Tibial nerve (tissue), 3 donors: ENCODE results near the gene GFRA4.

Source experiments
- POLR2A ChIP-seq, 2 donors: fragments of 450-650 bp; IDR thresholded peaks; one replicate each; pipeline ENCODE4 v1.6.1; 2017; ENCODE audit warnings: antibody characterized with exemption in 2 of 2, mild to moderate bottlenecking in 2 of 2, moderate library complexity in 2 of 2
- TF ChIP-seq, protein P1 (sequence below), 5 experiments: fragments of 200-600 bp in 3 of 5; fragments of 450-650 bp in 2 of 5; sonication (generic) in 3 of 5; IDR thresholded peaks; one replicate each; pipeline ENCODE4 v1.5.1; 2016 to 2019; ENCODE audit warnings: antibody characterized with exemption in 5 of 5, mild to moderate bottlenecking in 3 of 5, moderate library complexity in 2 of 5

DNA sequence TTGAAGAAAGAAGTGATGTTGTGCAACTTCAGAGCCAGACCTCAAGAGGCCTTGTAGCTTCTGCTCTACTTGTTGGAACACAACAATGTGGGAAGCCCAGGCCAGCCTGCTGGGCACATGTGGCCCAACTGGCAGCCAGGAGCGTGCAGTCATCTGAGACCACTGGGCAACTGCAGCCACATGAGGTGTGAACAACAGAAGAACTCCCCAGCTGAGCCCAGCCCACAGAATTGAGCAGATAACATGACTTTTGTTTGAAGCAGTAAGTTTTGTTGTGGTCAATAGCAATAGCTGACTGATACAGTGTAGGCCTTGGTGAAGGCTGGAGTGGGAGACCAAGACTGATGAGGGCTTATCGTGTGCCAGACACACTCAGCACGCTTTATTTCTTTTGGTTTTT lies 27.2 kb upstream of the GFRA4 start:
- TF ChIP-seq, protein P1, sequence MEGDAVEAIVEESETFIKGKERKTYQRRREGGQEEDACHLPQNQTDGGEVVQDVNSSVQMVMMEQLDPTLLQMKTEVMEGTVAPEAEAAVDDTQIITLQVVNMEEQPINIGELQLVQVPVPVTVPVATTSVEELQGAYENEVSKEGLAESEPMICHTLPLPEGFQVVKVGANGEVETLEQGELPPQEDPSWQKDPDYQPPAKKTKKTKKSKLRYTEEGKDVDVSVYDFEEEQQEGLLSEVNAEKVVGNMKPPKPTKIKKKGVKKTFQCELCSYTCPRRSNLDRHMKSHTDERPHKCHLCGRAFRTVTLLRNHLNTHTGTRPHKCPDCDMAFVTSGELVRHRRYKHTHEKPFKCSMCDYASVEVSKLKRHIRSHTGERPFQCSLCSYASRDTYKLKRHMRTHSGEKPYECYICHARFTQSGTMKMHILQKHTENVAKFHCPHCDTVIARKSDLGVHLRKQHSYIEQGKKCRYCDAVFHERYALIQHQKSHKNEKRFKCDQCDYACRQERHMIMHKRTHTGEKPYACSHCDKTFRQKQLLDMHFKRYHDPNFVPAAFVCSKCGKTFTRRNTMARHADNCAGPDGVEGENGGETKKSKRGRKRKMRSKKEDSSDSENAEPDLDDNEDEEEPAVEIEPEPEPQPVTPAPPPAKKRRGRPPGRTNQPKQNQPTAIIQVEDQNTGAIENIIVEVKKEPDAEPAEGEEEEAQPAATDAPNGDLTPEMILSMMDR (IDR thresholded peaks at IDR 0.05): no peak
- no peak for TF ChIP-seq POLR2A (IDR thresholded peaks at IDR 0.05)
